Astrocyte (in vitro differentiated cells and primary cell): ENCODE data around the gene ZNF772.

ENCODE experiments used
- CTCF ChIP-seq: IDR thresholded peaks from 2 replicates; pipeline ENCODE4 v1.5.1; 2011; ENCODE audit warnings: low read depth, mild to moderate bottlenecking, inconsistent platforms, low read length, moderate library complexity; ENCODE audit not compliant: insufficient read depth
- EZH2 ChIP-seq: IDR thresholded peaks from 2 replicates; pipeline ENCODE4 v1.6.1; 2012; ENCODE audit warnings: mild to moderate bottlenecking, low read length, inconsistent platforms; ENCODE audit not compliant: insufficient read depth

GRCh38 chr19:57515255-57515654 is 37.9 kb upstream of the ZNF772 start:
- TF ChIP-seq CTCF: no peak
- no peak for TF ChIP-seq EZH2
